ENCODE data around the gene CDK5RAP3.
"Not testable (repeated sequence)": the region's sequence is repeated elsewhere in the genome, so short reads cannot be mapped to it uniquely, and the experiment has no call there.

The CDK5RAP3 gene

DNA sequence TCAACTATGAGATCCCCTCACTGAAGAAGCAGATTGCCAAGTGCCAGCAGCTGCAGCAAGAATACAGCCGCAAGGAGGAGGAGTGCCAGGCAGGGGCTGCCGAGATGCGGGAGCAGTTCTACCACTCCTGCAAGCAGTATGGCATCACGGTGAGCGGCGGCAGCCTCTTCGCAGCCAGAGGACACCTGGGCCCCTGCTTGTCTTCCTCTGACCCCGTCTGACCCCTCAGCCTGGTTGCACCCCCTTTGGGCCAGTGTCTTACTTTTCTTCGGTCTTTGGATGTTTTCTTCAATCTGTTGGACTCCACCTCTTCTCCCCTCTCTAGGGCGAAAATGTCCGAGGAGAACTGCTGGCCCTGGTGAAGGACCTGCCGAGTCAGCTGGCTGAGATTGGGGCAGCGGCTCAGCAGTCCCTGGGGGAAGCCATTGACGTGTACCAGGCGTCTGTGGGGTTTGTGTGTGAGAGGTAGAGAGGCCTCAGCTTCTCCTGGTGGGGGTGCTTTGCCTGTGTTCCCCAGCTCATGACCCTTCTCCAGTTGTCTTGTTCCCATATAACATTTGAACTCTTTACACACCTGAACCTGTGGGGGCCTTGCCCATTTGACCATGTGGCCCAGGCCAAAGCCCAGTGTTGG is 4.4 kb downstream of the CDK5RAP3 start:
- no peak for DNase-seq (ENCODE audit: low spot score)

DNA sequence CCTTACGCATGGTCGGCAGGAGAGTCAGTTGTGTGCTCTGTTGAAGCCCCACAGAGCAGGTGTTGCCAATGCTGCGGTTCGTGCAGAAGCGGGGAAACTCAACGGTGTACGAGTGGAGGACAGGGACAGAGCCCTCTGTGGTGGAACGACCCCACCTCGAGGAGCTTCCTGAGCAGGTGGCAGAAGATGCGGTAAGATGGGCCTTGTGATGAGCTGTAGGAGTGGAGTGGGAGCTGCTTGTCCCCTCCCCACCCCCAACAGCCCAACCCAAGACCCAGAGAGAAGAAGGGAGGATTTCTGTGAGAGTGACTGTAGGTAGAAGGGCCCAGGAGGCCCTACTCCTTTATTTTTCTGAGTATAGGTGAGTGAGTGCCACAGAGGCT is 4.9 kb downstream of the CDK5RAP3 start:
- no peak for DNase-seq (ENCODE audit: low spot score)

DNA sequence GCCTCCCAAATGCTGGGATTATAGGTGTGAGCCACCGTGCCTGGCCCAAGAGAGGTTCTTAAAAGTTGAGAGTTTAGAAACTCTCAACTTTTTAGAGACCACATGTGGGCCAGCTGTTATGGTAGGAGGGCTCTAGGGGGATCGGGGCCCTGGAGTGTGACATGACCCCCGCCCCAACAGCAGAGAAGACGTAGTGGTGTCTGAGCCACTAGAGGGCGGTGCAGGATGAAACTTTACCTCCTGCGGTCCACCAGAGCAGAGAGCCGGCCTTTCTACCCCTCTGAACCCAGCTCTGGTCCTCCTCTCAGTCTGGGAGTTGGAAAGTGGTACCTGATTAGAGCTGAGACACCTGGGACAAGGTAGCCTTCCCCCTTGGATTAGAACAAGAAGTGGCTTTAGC is 7.4 kb downstream of the CDK5RAP3 start:
- DNase-seq (ENCODE audit: low spot score): peak; percentile 36

DNA sequence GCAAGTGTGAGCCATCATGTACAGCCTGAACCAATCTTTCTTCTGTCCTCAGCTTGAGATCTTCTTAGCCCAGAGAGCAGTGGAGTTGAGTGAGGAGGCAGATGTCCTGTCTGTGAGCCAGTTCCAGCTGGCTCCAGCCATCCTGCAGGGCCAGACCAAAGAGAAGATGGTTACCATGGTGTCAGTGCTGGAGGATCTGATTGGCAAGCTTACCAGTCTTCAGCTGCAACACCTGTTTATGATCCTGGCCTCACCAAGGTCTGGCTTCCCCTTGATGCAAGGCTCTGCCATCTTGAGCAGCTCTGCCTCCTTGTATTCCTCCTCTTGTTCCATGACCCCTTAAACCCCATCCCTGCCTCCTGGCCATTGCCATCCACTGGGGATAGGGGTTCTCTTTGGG is 9.6 kb downstream of the CDK5RAP3 start:
- DNase-seq (ENCODE audit: low spot score): no peak

DNA sequence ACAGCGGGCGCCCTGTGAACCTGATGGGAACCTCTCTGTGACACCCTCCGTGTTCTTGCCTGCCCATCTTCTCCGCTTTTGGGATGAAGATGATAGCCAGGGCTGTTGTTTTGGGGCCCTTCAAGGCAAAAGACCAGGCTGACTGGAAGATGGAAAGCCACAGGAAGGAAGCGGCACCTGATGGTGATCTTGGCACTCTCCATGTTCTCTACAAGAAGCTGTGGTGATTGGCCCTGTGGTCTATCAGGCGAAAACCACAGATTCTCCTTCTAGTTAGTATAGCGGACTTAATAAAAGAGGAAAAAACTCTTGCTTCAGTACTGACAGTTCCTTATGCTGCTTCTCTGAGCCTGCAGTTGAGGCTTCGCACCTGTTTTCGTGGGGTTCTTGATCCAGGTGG is 10.5 kb downstream of the CDK5RAP3 start:
- DNase-seq (ENCODE audit: low spot score): no peak

DNA sequence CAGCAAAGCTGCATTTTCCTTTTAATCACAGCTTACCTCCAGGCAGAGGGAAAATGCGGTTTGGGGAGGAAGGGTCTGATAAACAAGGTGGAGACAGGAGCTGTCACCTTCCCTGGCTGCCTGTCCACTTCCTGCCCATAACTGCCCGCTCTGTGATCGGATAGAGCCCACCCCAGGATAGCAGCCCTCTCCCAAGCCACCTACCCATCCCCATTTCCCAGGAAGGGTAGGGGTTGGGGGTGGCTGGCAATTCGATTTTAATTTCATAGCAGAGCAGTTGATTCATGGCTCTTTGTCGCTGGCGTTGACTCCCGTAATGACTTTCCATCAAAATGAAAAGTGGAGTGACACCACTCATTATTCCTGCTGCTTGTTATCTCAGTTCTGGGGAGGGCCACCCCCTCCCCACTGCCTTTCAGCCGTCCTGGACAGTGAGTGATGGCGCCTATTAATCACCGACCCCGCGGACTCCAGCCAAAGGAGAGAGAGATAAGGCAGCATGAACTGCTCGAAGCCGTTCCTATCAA is 11.2 kb downstream of the CDK5RAP3 start:
- no peak for DNase-seq (ENCODE audit: low spot score)

DNA sequence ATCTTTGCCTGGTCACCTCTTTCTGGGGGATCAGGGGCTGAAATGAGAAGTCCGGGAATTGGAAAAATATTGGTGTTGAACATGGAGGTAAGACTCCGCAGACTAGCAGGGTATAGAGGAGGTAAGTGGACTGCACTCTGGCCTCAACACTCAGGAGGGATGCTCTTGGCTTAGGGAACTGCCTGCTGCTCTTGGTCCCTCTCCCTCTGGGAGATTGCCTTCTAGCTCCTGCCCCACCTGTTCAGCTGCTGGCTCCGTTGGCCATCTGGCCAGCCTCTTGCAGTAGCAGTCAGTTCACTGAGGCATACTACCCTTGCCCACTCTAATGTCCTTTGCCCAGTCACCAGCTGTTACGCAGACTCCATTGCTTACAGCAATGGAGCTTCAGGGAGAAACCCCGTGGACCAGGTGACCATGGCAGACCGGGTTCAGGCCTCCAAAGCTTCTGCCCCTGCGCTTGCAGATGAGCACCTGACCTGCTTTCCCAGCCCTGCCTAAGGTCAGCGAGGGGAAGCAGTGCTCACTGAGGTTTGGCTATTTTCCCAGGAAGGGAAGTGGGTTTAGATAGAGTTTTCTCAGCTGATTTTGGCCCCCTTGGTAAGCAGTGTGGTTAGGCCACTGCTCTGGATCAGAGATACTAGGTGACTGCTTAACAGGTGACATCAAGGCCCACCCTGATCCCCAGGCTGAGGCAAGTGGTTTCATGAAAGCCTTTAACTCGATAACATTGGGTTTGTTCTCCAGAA is 11.9 kb downstream of the CDK5RAP3 start:
- no peak for DNase-seq (ENCODE audit: low spot score)

DNA sequence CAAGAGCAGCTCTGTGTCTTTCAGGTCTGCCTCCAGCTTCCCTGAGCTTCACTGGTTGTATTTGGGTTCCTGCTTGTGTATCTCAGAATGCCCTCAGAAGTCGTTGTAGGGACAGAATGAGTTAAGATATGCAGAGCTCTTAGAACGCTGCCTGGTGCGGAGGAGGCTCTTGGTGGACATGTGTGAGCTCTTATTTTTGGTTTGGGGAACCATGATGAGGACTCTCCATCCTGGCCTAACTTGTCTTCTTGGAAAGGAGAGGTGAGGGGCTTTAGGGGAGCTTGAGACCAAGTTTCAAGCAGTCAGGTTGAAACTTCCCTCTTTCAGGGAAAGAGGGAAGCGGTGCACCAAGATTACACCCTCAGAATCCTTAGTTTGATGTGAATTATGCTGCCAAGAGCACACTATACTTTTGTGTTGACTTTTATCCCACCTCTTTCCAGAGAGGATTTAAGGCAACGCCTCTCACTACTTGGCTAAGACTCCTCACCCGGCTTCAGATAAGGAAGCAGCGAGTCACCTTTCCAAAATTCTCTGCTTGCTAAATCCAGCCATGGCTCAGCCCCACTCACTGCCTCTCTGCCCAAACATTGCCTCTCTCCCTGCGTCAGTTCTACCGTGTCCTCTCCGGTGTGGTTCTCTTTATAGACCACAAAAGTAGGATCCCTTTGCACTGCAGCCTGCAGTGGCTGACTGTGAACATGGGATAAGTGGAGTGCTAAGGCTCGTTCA is 12.7 kb downstream of the CDK5RAP3 start:
- no peak for DNase-seq (ENCODE audit: low spot score)

DNA sequence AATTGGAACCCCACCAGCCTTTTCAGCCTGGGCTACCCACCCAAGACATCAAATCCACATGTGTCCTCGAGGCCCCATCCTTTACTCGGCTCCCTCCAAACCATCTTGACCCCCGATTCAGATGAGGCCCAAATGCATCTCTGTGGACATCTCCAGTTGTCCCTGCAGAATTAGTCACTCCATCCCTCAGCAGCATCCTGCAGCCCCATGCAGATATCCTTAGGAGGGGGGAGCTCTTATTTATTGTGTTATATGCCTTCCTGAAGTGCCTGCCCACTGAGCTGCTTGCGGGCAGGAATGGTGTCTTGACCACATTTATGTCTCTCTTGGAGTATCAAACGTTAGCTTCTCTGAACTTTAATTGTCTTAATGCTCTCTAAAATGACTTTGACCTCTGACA is 15.6 kb downstream of the CDK5RAP3 start:
- no peak for DNase-seq (ENCODE audit: low spot score)

DNA sequence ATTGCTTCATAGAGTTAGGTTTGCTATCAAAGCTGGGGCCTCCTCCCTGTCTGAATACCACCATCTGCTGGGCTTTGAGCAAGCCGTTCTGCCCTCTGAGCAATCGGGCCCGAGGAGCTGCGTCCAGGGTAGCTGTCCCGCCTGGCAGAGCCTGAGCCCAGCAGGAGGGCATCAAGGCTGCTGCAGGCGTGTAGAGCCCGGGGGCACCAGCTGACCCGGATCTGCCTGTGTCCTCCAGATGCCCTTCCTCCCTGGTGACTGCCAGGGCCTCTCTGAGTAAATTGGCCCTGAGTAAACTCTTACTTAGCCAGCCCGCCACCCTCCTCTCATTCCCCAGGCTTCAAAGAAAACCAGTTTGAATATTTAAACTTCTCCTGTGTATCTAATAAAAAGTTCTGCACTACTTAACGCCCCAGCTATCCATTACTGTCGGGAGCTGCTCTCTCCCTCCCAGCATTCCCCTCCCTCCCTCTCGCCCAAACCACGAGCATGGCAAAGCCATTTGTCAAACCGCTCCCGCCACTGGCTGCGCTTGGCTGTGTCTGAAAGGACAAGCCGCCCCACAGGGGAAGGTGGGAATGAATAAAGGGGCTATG is 16.4 kb downstream of the CDK5RAP3 start:
- DNase-seq (ENCODE audit: low spot score): no peak

DNA sequence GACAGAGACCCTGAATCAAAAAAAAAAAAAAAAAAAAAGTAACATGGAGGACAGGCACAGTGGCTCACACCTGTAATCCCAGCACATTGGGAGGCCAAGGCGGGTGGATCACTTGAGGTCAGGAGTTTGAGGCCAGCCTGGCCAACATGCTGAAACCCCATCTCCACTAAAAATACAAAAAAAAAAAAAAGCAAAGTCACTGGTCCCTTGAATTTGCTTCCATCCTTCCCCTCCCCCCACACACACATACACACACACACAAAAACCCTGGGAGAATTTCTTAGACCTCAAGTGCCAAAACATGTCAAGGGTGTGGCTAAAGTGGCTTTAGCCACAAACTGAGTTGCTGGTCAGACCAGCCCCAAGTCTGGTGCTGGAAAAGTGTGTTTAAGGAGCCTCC is 17.5 kb downstream of the CDK5RAP3 start:
- DNase-seq (ENCODE audit: low spot score): not testable (repeated sequence)

DNA sequence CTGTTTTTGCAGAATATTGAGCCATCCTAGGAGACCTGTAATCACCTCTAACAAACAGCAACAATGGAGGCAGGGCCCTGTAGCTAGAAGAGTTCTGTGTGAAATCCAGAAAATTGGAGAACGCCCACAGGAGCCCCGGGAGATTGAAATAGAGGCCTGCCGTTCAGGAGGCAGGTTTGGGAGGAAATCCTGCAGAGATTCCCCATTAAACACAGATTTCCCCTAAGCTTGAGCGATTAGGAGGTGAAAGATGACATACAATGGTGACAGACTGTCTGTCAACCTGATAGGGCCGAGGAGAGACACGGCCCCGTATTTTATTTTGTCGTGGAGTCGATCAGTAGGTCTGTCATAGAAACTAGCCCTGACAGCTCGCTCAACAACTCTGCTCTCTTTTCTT is 18.2 kb downstream of the CDK5RAP3 start:
- no peak for DNase-seq (ENCODE audit: low spot score)

DNA sequence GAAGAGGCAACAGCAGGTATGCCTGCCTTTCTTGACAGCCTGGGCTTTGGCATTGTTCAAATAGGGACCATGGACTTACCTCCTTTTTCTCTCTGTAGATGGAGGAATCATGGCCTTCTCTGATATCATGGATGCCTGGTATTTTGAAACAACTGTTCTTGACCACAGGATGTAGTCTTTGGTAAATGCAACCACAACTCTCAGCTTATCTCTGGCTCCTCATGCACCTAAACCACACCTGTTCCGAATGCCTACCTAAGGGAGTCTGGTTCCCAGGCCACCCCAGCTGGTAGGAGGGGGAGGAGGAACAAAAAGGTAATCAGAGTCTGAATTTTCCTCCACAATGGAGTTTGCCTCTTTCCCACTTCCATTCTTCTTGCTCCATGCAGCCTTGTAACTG is 18.8 kb downstream of the CDK5RAP3 start:
- DNase-seq (ENCODE audit: low spot score): no peak

DNA sequence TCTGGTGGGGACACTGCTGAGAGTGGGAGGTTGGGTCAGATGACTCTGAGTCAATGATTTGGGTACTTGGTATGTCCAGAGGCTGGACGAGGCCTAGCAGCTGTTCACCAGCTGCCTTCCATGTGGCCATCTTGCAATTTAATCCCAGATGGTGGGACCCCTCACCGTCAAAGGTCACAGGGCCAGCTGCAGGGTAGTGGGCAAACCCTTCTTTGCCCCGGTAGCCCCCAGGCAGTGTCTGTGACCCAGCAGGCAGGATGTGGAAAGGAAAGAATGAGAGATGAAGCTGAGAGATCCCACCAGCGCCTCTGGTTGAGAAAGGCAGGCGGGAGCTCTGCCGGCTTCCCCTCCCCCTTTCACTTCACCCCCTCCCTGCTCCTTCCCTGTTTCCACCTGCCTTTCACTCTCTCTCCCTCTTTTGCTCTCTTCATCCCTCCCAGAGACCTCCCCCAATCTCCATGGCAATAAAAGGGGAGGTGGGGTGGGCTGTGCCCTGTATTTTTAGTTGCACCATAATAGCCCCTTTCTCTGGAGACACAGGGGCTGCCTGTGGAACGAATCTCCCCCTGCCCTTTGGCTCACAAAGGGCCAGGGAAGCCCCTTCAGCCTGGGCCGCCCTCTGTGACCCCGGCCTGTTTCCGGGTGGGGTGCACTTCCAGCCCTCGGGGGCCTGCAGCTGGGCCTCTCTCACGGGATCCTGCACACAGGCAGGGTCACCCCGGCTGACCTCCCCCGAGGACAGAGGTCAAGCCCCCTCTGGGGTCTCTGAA is 20.2 kb downstream of the CDK5RAP3 start:
- no peak for DNase-seq (ENCODE audit: low spot score)

DNA sequence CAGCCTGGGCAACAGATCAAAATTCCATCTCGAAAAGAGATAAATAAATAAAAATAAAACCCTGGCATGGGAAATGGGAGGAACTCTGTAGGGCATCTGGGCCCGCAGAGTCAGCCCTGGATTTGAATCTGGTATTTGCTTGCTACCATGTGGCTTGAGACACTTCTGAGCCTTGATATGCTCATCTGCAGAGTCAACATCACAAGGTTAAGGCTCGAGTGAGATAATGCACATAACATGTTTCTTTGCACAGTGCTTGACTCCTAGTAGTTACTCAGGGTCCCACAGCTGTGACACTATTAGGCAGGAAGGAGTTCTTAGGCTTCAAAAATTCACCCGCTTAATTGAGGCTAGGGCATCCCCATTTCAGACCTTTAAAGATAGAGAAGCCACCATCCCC is 21.3 kb downstream of the CDK5RAP3 start:
- DNase-seq (ENCODE audit: low spot score): no peak

DNA sequence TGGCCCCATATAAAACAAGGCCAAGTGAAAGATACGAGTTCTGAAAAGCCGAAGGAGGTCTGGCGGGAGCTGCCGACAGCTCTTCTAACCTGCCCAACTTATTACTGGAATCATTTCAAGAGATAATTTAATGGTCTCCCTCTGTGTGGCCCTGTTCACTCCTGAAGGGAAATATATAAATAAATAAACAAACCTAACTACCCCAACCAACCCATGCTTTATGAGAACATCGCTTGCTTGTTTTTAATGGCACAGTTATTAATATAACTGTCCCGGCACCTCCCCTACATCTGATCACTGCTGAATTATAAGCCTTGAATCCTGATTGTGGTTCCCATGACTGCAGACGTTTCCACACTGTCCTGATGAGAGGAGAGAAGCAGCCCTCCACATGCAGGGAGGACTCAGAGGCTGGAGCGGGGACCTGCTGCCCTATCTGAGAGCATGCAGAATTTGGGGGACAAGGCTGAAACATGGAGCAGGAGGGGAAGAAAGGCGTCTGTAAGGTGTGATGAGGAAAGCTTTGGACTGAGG is 22.2 kb downstream of the CDK5RAP3 start:
- no peak for DNase-seq (ENCODE audit: low spot score)

DNA sequence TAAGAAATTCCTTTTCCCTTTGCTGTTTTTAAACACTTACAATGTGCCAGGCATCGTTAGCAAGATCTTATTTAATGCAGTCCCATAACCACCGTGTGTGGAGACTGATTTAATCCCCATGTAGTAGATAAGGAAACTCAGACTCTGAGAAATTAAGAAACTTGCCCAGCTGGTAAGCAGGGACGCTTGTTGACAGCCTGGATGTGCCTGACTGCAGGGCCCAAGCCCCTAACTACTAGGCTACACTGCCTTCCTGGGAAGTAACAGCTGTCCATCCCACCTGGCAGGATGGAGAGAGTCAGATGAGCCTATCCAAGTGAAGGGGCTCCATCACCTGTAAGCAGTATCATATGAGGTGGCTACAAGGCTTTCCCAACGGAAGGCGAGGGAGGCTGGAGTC is 23.1 kb downstream of the CDK5RAP3 start:
- no peak for DNase-seq (ENCODE audit: low spot score)

DNA sequence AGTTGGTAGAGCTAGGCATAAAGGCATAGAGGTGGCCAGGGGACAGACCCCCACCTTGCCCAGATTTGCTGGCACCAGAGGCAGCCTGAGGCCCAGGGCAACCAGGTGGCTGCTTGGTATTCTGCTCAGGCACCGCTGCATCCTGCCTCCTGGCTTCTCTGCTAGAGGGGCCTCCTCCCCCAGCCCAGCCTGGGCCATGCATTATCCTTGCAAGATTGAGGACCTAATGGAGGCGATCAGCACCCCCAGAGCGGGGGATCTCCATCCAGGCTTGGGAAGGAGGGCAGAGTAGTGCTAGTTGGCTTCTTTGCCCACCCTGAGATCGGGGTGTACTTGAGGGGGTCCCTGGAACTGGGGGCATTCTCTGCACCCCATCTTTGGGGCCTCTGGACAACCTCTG is 23.8 kb downstream of the CDK5RAP3 start:
- DNase-seq (ENCODE audit: low spot score): no peak

DNA sequence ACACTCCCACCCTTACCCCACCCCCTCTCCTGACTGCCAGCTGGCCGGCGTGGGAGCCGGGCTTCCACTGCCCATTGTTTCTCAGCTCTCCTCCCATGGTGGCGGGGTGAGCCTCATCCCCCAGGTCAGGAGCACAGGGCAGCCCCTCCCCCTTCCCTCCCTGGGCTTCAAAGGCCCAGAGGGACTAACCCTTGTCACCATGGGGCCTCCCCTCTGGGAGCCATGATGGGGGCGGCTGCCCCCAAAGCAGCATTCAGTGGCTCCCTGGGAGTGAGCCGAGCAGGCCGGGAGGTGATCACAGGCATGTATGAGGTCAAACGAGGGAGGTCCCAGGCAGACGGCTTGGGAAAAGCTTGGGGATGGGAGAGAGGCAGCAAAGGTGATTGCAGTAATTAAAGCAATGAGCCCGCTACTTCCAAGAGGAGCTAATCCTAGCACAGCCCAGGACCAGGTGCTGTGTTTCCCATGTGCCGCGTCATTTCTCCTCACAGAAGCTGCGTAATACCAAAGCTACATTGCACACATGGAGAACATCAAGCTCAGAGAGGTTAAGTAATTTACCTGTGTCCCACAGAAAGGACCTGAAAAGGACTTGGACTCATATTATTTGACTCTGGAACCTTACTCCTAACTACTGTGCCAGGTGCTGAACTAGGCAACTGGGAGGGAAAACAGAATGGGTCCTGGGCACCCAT is 24.5 kb downstream of the CDK5RAP3 start:
- no peak for DNase-seq (ENCODE audit: low spot score)

DNA sequence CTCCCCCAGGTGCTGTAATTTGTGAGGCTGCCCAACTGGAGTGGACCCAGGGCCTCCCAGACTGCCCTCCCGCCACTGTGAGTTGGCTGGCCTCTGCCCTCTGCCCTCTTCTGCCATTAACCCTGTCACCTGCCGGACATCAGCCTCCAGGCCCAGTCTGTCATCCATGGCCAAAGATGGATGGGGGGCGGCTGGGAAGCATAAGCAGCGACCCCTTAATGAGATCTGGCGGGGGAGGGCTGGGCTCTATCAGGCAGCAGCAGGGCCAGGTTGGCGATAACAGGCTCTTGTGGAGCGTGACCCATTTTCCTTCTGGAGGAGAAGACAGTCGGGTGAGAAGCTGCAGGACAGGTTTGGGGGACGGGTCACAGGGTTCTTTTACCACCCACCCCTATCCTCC is 25.3 kb downstream of the CDK5RAP3 start:
- no peak for DNase-seq (ENCODE audit: low spot score)

DNA sequence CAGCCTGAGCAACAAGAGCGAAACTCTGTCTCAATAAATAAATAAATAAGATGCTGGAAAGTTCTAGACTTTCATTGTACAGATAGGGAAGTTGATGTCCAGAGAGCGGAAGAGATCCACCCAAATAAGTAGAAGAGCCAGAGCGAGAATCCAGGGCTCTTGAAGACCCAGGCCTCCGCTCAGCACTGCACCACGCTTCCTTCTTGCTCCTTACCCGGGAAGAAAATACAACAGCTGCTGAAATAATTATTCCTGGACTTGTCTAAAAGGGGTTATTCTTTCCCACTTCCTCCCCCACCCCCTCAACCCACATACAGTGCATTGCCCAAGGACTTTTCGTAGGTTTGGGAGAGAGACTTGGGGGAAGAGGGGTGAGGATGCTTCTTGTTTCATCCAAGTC is 26.7 kb downstream of the CDK5RAP3 start:
- no peak for DNase-seq (ENCODE audit: low spot score)
